Measurements from ENCODE around the gene FTO.

Gene FTO

GRCh38 chr16:53849994-53850393 is 146.0 kb downstream of the FTO start:
- H3K4me3 ChIP-seq (replicated peaks in 1 of 2; ENCODE audit: low read depth in 2 of 2, low read length in 2 of 2) = no peak overlapping the region
- no peak for DNase-seq (ENCODE audit: low read depth in 2 of 2)
- TF ChIP-seq CTCF (IDR thresholded peaks at IDR 0.05; ENCODE audit: low read depth, low read length) = no peak

- peak in 1 of 2 donors; percentile 45 for DNase-seq (ENCODE audit: low read depth in 2 of 2)
- H3K4me3 ChIP-seq (replicated peaks in 1 of 2; ENCODE audit: low read depth in 2 of 2, low read length in 2 of 2) = no peak overlapping the region
- no peak for TF ChIP-seq CTCF (IDR thresholded peaks at IDR 0.05; ENCODE audit: low read depth, low read length)
Observed at GRCh38 chr16:53852678-53853077, 148.7 kb downstream of the FTO start.

GRCh38 chr16:53855056-53855455 is 151.1 kb downstream of the FTO start:
- TF ChIP-seq CTCF (IDR thresholded peaks at IDR 0.05; ENCODE audit: low read depth, low read length) = no peak
- no peak for DNase-seq (ENCODE audit: low read depth in 2 of 2)

DNA sequence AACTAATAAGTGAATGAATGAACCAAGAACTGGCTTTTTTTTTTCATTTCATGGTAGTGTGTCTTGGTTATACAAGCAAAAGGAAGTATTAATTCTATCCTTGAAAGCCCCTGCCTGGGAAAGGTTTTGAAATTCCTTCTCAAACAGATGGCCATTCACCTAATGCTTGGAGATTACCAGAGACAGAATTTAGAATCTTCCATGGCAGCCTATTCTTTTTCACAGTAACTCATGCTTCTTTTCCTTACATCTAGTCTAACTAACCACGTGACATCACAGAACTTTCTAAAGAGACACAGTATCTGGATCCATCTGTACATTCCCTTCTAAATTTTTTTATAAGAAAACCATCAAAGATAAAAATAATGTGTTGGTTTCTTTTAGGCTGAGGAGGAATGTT is 151.6 kb downstream of the FTO start:
- no peak for TF ChIP-seq CTCF (IDR thresholded peaks at IDR 0.05; ENCODE audit: low read depth, low read length)
- no peak overlapping the region for H3K4me3 ChIP-seq (replicated peaks in 1 of 2; ENCODE audit: low read depth in 2 of 2, low read length in 2 of 2)
- DNase-seq (ENCODE audit: low read depth in 2 of 2) = no peak

More at GRCh38 chr16:53855056-53855455, 151.1 kb downstream of the FTO start:
- no peak overlapping the region for H3K4me3 ChIP-seq (replicated peaks in 1 of 2; ENCODE audit: low read depth in 2 of 2, low read length in 2 of 2)

DNA sequence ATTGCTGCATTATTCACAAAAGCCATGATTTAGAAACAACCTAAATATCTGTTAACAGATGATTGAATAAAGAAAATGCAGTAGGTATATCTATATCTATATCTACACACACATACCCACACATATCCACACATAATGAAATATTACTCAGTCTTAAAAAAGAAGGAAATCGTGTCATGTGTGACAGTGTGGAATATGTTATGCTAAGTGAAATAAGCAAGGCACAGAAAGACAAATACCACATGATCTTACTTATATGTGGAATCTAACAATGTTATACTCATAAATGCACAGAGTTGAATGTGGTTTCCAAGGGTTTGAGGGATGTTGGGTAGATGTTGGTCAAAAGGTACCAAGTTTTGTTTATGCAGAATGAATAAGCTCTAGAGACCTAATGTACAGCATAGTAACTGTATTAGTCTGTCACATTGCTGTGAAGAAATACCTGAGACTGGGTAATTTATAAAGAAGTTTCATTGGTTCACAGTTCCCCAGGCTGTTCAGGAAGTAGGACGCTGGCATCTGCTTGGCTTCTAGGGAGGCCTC is 156.1 kb downstream of the FTO start:
- no peak for TF ChIP-seq CTCF (IDR thresholded peaks at IDR 0.05; ENCODE audit: low read depth, low read length)
- no peak overlapping the region for H3K4me3 ChIP-seq (replicated peaks in 1 of 2; ENCODE audit: low read depth in 2 of 2, low read length in 2 of 2)
- DNase-seq (ENCODE audit: low read depth in 2 of 2) = no peak

- no peak overlapping the region for H3K4me3 ChIP-seq (replicated peaks in 1 of 2; ENCODE audit: low read depth in 2 of 2, low read length in 2 of 2)
- TF ChIP-seq CTCF (IDR thresholded peaks at IDR 0.05; ENCODE audit: low read depth, low read length) = no peak
- no peak for DNase-seq (ENCODE audit: low read depth in 2 of 2)
Observed at GRCh38 chr16:53863861-53864260, 159.9 kb downstream of the FTO start.
